Ovary (tissue), 9 donors: Measurements from ENCODE around the gene MB. TPM values are rescaled to one million over a fixed set of nuclear protein-coding genes. Genes with fewer than 3 reads are reported as not detected.

Source experiments
- DNase-seq, 5 donors: peaks; one replicate each; pipeline ENCODE4 v3.0.0-alpha.2; 2019 to 2020
- H3K27ac ChIP-seq, 2 donors: fragments of 200-600 bp; one replicate each; pipeline versions ENCODE4 v1.5.1 to v1.8.0; 2019 to 2022
- H3K27me3 ChIP-seq: fragments of 200-600 bp; one replicate; pipeline ENCODE4 v1.8.0; 2022
- H3K36me3 ChIP-seq: fragments of 200-600 bp; sonication (generic); one replicate; pipeline ENCODE4 v1.5.1; 2019
- H3K4me1 ChIP-seq: one replicate; pipeline ENCODE4 v1.8.1; 2013; ENCODE audit warnings: mild to moderate bottlenecking, moderate library complexity; ENCODE audit not compliant: insufficient read depth
- H3K4me3 ChIP-seq: fragments of 200-600 bp; sonication (generic); one replicate; pipeline ENCODE4 v1.5.1; 2017
- H3K9me3 ChIP-seq, 2 donors: fragments of 200-600 bp in 1 of 2; sonication (generic) in 1 of 2; one replicate each; pipeline versions ENCODE4 v1.5.1 to v1.8.1; 2013 to 2019; ENCODE audit warnings: mild to moderate bottlenecking in 1 of 2, moderate library complexity in 1 of 2
- EP300 ChIP-seq: sonication (generic); formaldehyde crosslinking; IDR thresholded peaks from one replicate; pipeline ENCODE4 v1.6.1; 2017; ENCODE audit warnings: antibody characterized with exemption
- POLR2A ChIP-seq: fragments of 450-650 bp; IDR thresholded peaks from one replicate; pipeline ENCODE4 v1.6.1; 2017; ENCODE audit warnings: antibody characterized with exemption, mild to moderate bottlenecking, moderate library complexity
- WGBS, 3 donors: extraction: QIAGEN DNeasy Blood & Tissue Kit in 1 of 3; methylation state at CpG; one replicate each; pipeline versions ENCODE4 v1.1.5 to v1.1.7; 2013 to 2017; 5-methylcytosine and 5-hydroxymethylcytosine counted together
- intact Hi-C, 4 donors: fragments of 100-400 bp; cut with DNase I; formaldehyde crosslinking; loops; one replicate each; pipeline versions ENCODE4 v1.11.0 to v1.15.1; 2022 to 2023
- polyA plus RNA-seq, 2 donors: library from polyadenylated mRNA; stranded (reverse); fragments of 200-250 nt in 1 of 2; fragments of 350-450 nt in 1 of 2; fragmentation: Illumina TruSeq in 1 of 2; extraction: RNeasy Lipid Tissue Mini Kit (QIAGEN cat#74804) in 1 of 2; gene quantifications; one replicate each; pipeline ENCODE4 v1.2.3, GENCODE V29; 2013 to 2014
- total RNA-seq, 7 donors: library from RNA; depleted of rRNA in 2 of 7; stranded (reverse); fragments of >200 nt in 2 of 7; fragmentation: NEBNext Ultra II Directional in 3 of 7; extraction: Animal tissue kit (Norgen Biotek cat#: 25700) in 3 of 7; gene quantifications; one replicate each; pipeline versions ENCODE4 v1.1.0 to v1.2.4, GENCODE V29; 2016 to 2023
- TF ChIP-seq, protein P1 (sequence below), 3 donors: fragments of 450-650 bp in 2 of 3; fragments of 200-600 bp in 1 of 3; IDR thresholded peaks; one replicate each; pipeline versions ENCODE4 v1.5.1 to v1.8.0; 2016 to 2022; ENCODE audit warnings: antibody characterized with exemption in 3 of 3, mild to moderate bottlenecking in 1 of 3
- donor health status: DM: no; HTN: no; CAD: no; lungs with moderate emphysema.
- donor health status: DM: no; HTN: no; CAD: no.
- donor health status: Bipolar disorder and iron deficiency.
- donor health status: DM: yes; HTN: yes; CAD: no.
- donor health status: DM: no; HTN: no; CAD: no.
- donor health status: DM: yes; HTN: yes; CAD: no.

Gene MB
- total and polyA plus RNA-seq, 9 donors, result 1.3 to 3.0 (median 1.9) TPM; not detected in 3

GRCh38 chr22:35648066-35649025 is 31.2 kb upstream of the MB start, which contains the start of gene APOL6:
Gene APOL6 (plus strand): TSS chr22:35648446. CDS start chr22:35656426, 7,980 bp downstream.
- peak in 3 of 5 donors; percentile 55 to 61 (median 56) for DNase-seq
- WGBS, 3 donors, result 3 to 4% (median 4%) methylated on average over 18 of the region's 18 CpGs
- Histone ChIP-seq H3K27ac (peak within 1 kb of the TSS; percentile 38 to 92), H3K4me3 (peak within 1 kb of the TSS; percentile 82), H3K27me3 (no peaks in the 10 kb centered on the region), H3K9me3 (no peaks in the 10 kb centered on the region), H3K36me3 (no peaks in the 10 kb centered on the region), H3K4me1 (peaks cover 27% of the 10 kb centered on the region)
- intact Hi-C loops, result loop anchor here in 1 of 4 donors (10.0 kb wide), 1 partner anchor 416 kb away; no protein-coding TSS in a partner anchor
- TF ChIP-seq, protein P1, sequence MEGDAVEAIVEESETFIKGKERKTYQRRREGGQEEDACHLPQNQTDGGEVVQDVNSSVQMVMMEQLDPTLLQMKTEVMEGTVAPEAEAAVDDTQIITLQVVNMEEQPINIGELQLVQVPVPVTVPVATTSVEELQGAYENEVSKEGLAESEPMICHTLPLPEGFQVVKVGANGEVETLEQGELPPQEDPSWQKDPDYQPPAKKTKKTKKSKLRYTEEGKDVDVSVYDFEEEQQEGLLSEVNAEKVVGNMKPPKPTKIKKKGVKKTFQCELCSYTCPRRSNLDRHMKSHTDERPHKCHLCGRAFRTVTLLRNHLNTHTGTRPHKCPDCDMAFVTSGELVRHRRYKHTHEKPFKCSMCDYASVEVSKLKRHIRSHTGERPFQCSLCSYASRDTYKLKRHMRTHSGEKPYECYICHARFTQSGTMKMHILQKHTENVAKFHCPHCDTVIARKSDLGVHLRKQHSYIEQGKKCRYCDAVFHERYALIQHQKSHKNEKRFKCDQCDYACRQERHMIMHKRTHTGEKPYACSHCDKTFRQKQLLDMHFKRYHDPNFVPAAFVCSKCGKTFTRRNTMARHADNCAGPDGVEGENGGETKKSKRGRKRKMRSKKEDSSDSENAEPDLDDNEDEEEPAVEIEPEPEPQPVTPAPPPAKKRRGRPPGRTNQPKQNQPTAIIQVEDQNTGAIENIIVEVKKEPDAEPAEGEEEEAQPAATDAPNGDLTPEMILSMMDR (IDR thresholded peaks at IDR 0.05), result no peak
- peak; percentile 40 for TF ChIP-seq POLR2A
- TF ChIP-seq EP300, result no peak

DNA sequence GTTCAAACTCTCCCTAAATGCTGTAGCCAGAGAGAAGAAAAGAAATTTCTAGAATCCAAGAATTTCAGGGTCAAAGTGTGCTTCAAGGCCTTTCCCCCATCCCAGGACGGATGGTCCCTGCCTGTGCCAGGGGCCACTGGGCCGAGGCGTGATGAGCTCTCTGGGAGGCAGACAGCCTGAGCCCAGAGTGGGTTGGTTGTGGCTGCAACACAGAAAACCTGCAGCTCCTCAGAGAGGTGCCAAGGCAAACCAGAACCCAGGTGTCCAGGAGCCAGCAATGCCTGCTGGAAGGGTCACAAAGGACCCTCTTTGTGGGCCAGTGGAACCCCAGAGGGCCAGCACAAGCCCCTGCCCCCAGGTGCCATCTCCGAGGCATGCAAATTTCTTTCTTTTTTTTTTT is 28.5 kb upstream of the MB start:
- intact Hi-C loops, result loop anchor here in 1 of 4 donors (10.0 kb wide), 1 partner anchor 419 kb away; no protein-coding TSS in a partner anchor
- H3K4me3 ChIP-seq, result no peak overlapping the region
- H3K4me1 ChIP-seq, result peaks cover 40% of the 10 kb centered on the region
- peak overlapping the region in 1 of 2 donors; percentile 92 for H3K27ac ChIP-seq
- H3K36me3 ChIP-seq, result no peaks in the 10 kb centered on the region
- TF ChIP-seq POLR2A (no peak), EP300 (no peak)
- TF ChIP-seq, protein P1 (IDR thresholded peaks at IDR 0.05), result no peak
- H3K9me3 ChIP-seq, result no peaks in the 10 kb centered on the region
- no peak for DNase-seq
- WGBS, 3 donors, result 48 to 78% (median 73%) methylated on average over 4 of the region's 4 CpGs
- no peaks in the 10 kb centered on the region for H3K27me3 ChIP-seq

GRCh38 chr22:35643991-35644390 is 26.9 kb upstream of the MB start:
- Histone ChIP-seq H3K9me3 (no peaks in the 10 kb centered on the region), H3K4me1 (peaks cover 38% of the 10 kb centered on the region), H3K27me3 (no peaks in the 10 kb centered on the region), H3K4me3 (no peak overlapping the region), H3K27ac (peak overlapping the region in 1 of 2 donors; percentile 74), H3K36me3 (no peaks in the 10 kb centered on the region)
- WGBS, 3 donors, result 100% methylated on average over 1 of the region's 1 CpG
- TF ChIP-seq, protein P1 (IDR thresholded peaks at IDR 0.05), result no peak
- TF ChIP-seq EP300, result no peak
- DNase-seq, result no peak
- intact Hi-C loops, result loop anchor here in 1 of 4 donors (10.0 kb wide), 1 partner anchor 421 kb away; no protein-coding TSS in a partner anchor

DNA sequence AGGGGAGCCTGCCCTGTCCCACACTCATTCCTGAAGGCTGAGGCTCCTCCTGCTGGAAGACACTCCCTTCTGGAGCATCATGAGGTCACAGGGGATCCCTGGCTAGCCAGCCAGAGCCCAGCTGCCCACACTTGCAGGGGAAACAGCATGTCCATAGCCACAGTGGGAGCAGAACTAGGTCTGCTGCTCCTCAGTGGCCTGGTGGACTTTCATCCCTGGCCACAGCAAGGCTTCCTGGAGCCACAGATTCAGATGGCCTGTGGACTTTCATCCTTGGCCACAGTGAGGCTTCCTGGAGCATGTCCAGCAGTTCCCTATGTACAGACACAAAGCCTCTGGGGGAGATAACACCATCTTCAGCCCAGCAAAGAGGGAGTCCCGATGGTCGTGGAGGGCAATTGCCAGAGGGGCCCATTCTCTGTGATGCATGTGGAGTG is 25.2 kb upstream of the MB start:
- DNase-seq, result peak in 3 of 5 donors; percentile 66 to 75 (median 69)
- intact Hi-C loops, result loop anchor here in 1 of 4 donors (10.0 kb wide), 1 partner anchor 422 kb away; no protein-coding TSS in a partner anchor
- no peak for TF ChIP-seq POLR2A
- TF ChIP-seq, protein P1 (IDR thresholded peaks at IDR 0.05), result no peak
- no peak for TF ChIP-seq EP300
- 30 to 67% (median 37%) methylated on average over 2 of the region's 2 CpGs for WGBS, 3 donors
- no peaks in the 10 kb centered on the region for H3K36me3 ChIP-seq
- no peak overlapping the region for H3K4me3 ChIP-seq
- no peaks in the 10 kb centered on the region for H3K27me3 ChIP-seq
- H3K9me3 ChIP-seq, result no peaks in the 10 kb centered on the region
- peaks cover 44% of the 10 kb centered on the region for H3K4me1 ChIP-seq
- peak overlapping the region in 1 of 2 donors; percentile 74 for H3K27ac ChIP-seq
